OCI-LY3 (cell line): ENCODE data around the gene BTBD2.

Source experiments
- CTCF ChIP-seq: fragments of 200-600, 300-600 bp; sonication (generic); IDR thresholded peaks from 2 replicates; pipeline ENCODE4 v1.5.1; 2014; ENCODE audit warnings: antibody characterized with exemption, low read length, low read depth
- EZH2phosphoT487 ChIP-seq: fragments of 200-600 bp; shearing (Covaris generic); IDR thresholded peaks from 2 replicates; pipeline ENCODE4 v1.6.1; 2018; ENCODE audit warnings: antibody characterized with exemption, mixed run types, low read depth

GRCh38 chr19:1980091-1980808 is 35.3 kb downstream of the BTBD2 start:
- TF ChIP-seq CTCF (no peak), EZH2phosphoT487 (no peak)
